ENCODE results near the gene SIGMAR1.
A peak's percentile ranks its signal among the peaks of the same experiment; 100 is the strongest.
"Not testable (repeated sequence)": the region's sequence is repeated elsewhere in the genome, so short reads cannot be mapped to it uniquely, and the experiment has no call there.

SIGMAR1 gene

GRCh38 chr9:34654323-34655051, 16.9 kb upstream of the SIGMAR1 start:
- DNase-seq: peak; percentile 82

- no peak for DNase-seq
Observed at GRCh38 chr9:34653151-34654072, 15.8 kb upstream of the SIGMAR1 start.

DNA sequence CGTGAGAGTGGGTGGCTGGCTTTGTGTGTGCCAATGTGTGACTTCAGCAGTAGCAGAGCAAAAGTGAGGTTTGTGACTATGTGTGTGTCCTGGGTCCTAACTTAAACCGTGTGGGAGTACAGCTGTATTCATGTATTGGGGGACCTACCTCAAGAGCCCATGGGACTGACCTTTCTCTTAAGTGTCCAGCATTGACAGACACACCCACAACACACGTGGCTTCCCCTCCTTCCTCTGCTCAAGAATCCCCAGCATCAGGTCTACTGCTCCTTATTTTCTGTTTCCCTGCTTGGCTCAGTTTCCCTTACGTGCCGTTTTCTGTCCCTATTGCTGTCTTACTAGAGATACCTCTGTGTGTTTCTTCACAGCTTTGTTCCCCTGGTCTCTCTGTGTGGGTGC, 15.0 kb upstream of the SIGMAR1 start:
- no peak for DNase-seq

DNA sequence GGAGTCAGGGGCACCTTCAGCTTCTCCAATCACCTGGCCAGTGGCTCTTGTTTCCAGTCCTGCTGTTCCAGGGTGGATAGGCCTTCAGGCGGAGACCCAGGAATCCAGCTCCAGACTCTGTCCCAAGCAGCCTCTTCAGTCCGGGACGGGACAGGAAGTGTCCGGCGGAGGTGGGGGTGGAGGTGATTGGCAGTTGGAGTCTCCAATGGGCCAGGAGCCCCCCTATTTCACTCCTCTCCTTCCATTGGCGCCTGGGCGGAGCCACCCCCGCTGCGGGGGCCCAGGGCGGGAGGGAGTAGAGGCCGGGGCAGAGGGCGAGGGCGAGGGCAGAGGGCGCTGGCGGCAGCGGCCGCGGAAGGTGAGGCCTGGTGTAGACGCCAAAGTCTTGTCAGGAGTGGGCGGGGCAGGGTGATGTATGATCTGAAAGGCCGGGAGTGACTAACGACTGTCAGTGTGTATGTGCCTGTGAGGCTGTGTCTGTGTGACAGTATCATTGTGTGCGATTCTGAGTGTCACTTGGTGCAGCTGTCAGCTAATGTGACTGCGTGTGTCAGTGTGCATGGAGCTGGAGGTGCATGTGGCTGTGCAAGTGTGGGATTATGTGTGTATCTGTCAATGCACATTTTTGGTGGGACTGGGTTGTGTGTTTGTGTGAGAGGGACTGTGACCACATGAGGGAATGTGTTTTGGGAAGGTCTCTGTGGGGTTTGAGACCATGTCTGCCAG, 14.5 kb upstream of the SIGMAR1 start, which contains the start of gene IL11RA:
Gene IL11RA (plus strand): TSS at position 310 of the 726 bp plus-strand sequence. CDS start 3,033 bp downstream, outside the sequence.
- peak; percentile 72 for DNase-seq

DNA sequence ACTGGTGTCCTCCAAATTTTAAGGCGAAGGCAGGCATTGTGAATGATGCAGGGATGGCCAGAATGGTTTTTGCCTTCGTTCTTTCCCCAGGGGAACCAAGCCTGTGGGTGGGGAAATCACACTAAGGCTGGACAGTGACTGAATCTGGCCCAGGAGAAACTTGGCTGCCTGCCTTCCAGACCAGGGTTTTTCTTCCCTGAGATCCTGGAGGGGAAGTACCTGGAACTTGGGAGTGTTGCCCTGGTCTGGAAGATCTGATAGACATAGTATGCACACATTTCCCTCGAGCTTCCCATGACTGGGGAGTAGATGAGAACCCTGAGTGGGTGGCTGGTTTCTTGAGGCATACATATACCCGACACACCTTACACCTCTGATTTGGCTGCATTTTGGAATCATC, 13.7 kb upstream of the SIGMAR1 start:
- DNase-seq: no peak

GRCh38 chr9:34650816-34651215, 13.2 kb upstream of the SIGMAR1 start:
- no peak for DNase-seq

DNA sequence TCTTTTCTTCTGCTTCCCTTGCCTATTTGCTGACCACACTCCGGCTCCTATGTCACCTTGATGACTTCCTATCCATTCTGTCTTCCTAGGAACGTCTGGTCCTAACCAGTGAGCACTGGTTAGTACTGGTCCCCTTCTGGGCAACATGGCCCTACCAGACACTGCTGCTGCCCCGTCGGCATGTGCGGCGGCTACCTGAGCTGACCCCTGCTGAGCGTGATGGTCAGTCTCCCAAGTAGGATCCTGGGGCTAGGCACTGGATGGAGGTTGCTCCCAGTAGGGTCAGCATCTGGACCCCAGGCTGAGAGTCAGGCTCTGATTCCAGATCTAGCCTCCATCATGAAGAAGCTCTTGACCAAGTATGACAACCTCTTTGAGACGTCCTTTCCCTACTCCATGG, 11.1 kb upstream of the SIGMAR1 start:
- DNase-seq: no peak

DNA sequence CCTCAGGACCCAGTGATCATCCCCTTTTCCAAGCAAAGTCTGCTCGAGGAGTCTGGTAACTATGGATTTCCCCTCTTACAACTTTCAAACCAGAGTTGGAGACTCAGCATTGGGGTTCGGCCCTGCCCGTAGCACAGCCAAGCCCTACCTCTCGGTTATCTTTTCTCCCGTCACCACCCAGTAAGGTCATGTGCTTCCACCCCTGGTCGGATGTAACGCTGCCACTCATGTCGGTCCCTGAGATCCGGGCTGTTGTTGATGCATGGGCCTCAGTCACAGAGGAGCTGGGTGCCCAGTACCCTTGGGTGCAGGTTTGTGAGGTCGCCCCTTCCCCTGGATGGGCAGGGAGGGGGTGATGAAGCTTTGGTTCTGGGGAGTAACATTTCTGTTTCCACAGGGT, 10.1 kb upstream of the SIGMAR1 start:
- DNase-seq: no peak

DNA sequence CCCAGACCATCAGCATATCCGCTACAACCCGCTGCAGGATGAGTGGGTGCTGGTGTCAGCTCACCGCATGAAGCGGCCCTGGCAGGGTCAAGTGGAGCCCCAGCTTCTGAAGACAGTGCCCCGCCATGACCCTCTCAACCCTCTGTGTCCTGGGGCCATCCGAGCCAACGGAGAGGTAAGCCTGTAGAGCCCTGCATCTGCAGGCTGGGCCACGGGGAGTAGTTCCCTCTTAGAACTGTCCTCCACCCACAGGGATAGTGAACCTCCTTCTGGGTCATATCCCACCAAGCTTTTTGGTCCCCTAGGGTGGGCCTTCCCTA, 9.5 kb upstream of the SIGMAR1 start:
- no peak for DNase-seq

- DNase-seq: peak; percentile 96
Observed at GRCh38 chr9:34646211-34647083, 8.9 kb upstream of the SIGMAR1 start, which contains the start of gene GALT. TSS of gene GALT (plus strand) at chr9:34646675. CDS start at chr9:34646705, 30 bp downstream.

GRCh38 chr9:34644766-34645314, 7.3 kb upstream of the SIGMAR1 start:
- DNase-seq: no peak

- DNase-seq: no peak
Observed at GRCh38 chr9:34642679-34643078, 5.1 kb upstream of the SIGMAR1 start.

DNA sequence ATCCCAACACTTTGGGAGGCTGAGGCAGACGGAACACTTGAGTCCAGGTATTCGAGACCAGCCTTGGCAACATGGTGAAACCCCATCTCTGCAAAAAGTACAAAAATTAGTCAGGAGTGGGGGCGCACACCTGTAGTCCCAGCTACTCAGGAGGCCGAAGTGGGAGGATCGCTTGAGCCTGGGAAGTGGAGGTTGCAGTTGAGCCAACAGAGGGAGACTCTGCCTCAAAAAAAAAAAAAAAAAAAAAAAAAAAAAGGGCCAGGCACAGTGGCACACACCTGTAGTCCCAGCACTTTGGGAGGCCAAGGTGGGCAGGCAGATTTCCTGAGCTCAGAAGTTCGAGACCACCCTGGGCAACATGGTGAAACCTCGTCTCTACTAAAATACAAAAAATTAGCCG, 1.7 kb upstream of the SIGMAR1 start:
- not testable (repeated sequence) for DNase-seq

DNA sequence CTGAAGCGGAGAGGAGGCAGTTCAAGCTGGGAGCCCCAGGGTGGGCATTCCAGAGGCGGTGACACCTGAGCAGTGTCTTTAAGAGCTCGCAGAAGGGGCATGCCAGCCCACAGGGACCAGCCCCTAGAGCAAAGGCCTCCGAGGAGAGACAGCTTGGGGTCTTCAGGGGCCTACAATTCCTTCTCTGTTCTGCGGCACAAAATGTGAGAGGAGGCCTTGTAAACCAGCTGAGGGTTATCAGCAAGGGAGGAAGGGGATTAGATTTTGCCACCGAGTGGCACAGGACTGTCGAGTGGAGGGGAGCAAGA, 505 bp upstream of the SIGMAR1 start:
- DNase-seq: no peak

GRCh38 chr9:34636791-34637355, 714 bp downstream of the SIGMAR1 start:
- peak; percentile 49 for DNase-seq

DNA sequence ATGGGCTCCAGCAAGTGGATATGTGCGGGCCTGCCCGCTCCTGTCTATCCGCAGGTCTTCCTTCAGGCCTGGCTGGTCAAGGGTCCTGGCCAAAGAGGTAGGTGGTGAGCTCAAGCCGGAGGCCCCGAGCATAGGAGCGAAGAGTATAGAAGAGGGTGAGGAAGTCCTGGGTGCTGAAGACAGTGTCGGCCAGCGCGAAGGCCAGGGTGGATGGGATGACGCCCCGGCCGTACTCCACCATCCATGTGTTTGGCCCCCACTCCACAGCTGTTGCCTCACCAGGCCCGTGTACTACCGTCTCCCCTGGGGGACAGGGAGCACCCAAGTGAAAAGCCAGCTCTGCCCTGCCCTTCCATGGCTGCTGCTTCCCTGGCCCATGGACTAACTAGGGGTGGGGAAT, 2.0 kb downstream of the SIGMAR1 start:
- no peak for DNase-seq

DNA sequence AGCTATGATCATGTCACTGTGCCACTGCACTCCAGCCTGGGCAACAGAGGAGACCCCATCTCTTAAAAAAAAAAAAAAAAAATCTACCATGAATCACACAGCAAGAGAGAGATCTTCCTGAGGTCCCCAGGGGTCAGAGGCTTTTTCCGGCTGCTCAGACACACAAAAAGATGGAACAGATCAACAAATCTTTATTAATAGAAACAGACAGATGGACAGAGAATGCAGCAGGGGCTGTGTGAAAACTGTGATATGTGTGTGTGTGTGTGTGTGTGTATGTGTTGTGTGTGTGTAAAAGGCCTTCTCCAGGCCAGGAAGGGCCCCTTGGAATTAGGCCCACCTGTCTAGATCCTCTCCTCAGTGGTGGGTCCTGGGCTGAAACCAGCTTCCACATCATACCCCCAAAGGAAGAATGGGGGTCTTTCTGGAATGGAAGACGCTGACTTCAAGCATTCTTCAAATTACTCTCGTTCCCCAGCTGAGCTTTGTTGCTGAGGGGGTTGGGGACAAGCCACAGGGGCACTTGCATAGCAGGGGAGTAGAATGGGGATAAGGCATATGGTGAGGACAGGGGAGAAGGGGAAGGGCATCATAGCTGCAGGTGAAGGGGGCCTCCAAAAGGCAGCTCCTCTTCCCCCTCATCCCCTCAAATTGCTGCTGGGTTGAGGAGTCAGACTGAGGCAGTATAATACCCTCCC, 2.9 kb downstream of the SIGMAR1 start:
- DNase-seq: no peak

DNA sequence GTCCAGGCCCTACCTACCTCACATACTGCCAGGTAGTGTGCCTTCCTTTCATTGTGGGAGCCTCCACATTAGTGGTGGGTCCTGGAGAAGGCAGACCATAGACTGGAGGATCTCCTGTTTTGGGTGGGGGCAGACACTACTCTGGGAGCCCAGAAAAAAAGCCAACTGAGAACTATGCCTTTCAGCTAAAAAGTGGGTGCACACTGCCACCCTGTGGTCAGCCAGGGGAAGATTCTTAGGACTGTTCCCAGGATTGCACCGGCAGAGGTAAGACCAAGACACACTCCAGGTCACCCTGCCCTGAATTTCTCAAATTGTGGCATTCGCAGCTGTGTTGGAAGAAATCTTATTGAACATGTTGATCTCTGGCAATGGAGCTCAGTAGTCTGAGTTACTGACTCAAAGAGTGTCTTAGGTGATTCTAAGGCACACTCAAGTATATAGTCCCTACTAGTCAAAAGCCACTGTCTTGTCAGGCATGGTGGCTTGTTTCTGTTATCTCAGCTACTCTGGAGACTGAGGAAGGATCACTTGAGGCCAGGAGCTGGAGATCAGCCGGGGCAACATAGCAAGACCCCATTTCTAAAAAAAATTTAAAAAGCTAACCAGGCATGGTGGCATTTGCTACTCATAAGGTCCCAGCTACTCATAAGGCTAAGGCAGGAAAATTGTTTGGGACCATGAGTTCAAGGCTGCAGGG, 3.6 kb downstream of the SIGMAR1 start:
- DNase-seq: peak; percentile 75

- DNase-seq: no peak
Observed at GRCh38 chr9:34633166-34633565, 4.4 kb downstream of the SIGMAR1 start.

- no peak for DNase-seq
Observed at GRCh38 chr9:34630402-34631154, 7.0 kb downstream of the SIGMAR1 start.

All from NCI-H69 (cell line).